MM.1S (cell line): ENCODE measurements around the gene NEURL4.

Source experiments
- DNase-seq: peaks from one replicate; pipeline ENCODE4 v3.0.0-alpha.2; 2015
- H2AFZ ChIP-seq: fragments of 300-600 bp; sonication (generic); 2 replicates; pipeline ENCODE4 v1.6.0; 2016; ENCODE audit warnings: antibody characterized with exemption, low read length
- H3F3A ChIP-seq: fragments of 300-600 bp; sonication (generic); 2 replicates; pipeline ENCODE4 v1.6.1; 2016; ENCODE audit warnings: mild to moderate bottlenecking, antibody characterized with exemption, low read length, moderate library complexity, mixed read lengths; ENCODE audit not compliant: insufficient read depth
- H3K27ac ChIP-seq: fragments of 300-600 bp; sonication (generic); 2 replicates; pipeline ENCODE4 v1.5.1; 2016; ENCODE audit warnings: mild to moderate bottlenecking, low read length
- H3K27me3 ChIP-seq: fragments of 300-600 bp; sonication (generic); replicated peaks from 2 replicates; pipeline ENCODE4 v1.6.0; 2016; ENCODE audit warnings: low read length; ENCODE audit not compliant: insufficient read depth
- H3K36me3 ChIP-seq: fragments of 300-600 bp; sonication (generic); replicated peaks from 2 replicates; pipeline ENCODE4 v1.6.1; 2016; ENCODE audit warnings: mild to moderate bottlenecking, low read length, mixed read lengths; ENCODE audit not compliant: insufficient read depth
- H3K4me1 ChIP-seq: fragments of 300-600 bp; sonication (generic); 2 replicates; pipeline ENCODE4 v1.6.1; 2016; ENCODE audit warnings: low read length, mixed read lengths
- H3K4me2 ChIP-seq: fragments of 300-600 bp; sonication (generic); 2 replicates; pipeline ENCODE4 v1.6.0; 2016; ENCODE audit warnings: low read depth, low read length
- H3K4me3 ChIP-seq: fragments of 300-600 bp; sonication (generic); 2 replicates; pipeline ENCODE4 v1.5.1; 2016; ENCODE audit warnings: low read length, mixed read lengths
- H3K79me2 ChIP-seq: fragments of 300-600 bp; sonication (generic); 2 replicates; pipeline ENCODE4 v1.6.1; 2016; ENCODE audit warnings: mixed run types, low read length, mixed read lengths
- H3K9ac ChIP-seq: fragments of 300-600 bp; sonication (generic); 2 replicates; pipeline ENCODE4 v1.6.1; 2016; ENCODE audit warnings: low read length, mixed read lengths
- H3K9me2 ChIP-seq: fragments of 300-600 bp; sonication (generic); replicated peaks from 2 replicates; pipeline ENCODE4 v1.6.1; 2016; ENCODE audit warnings: mild to moderate bottlenecking, low read length, mixed read lengths; ENCODE audit not compliant: insufficient read depth
- H3K9me3 ChIP-seq: fragments of 300-600 bp; sonication (generic); replicated peaks from 2 replicates; pipeline ENCODE4 v1.6.1; 2016; ENCODE audit warnings: mild to moderate bottlenecking, low read length, mixed read lengths; ENCODE audit not compliant: insufficient read depth
- H4K20me1 ChIP-seq: fragments of 300-600 bp; sonication (generic); 2 replicates; pipeline ENCODE4 v1.6.1; 2016; ENCODE audit warnings: mild to moderate bottlenecking, low read length, moderate library complexity, mixed read lengths; ENCODE audit not compliant: insufficient read depth
- EZH2 ChIP-seq: fragments of 300-600 bp; sonication (generic); optimal IDR thresholded peaks from 2 replicates; pipeline ENCODE3; 2017; ENCODE audit warnings: low read depth, mild to moderate bottlenecking, antibody characterized with exemption, low read length, mixed read lengths
- EZH2phosphoT487 ChIP-seq: fragments of 300-600 bp; sonication (generic); IDR thresholded peaks from 2 replicates; pipeline ENCODE4 v1.6.1; 2018; ENCODE audit warnings: antibody characterized with exemption, low read length
- TF ChIP-seq, protein P1 (sequence below): fragments of 300-600 bp; sonication (generic); IDR thresholded peaks from 2 replicates; pipeline ENCODE4 v1.5.1; 2016; ENCODE audit warnings: antibody characterized with exemption, low read length, mixed read lengths

The NEURL4 gene

DNA sequence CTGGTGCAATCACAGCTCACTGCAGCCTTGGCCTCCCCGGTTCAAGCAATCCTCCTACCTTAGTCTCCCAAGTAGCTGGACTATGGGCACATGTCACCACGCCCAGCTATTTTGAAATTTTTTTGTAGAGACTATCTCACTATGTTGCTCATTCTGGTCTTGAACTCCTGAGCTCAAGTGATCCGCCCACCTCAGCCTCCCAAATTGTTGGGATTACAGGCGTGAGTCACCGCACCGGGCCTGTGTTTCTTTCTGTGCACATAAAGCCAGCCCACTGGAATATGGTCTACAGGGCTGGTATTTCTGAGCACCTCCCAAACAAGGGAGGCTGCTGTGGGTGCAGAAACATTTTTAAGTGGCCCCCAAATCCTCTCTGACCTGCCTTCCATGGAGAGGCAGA, 34.2 kb upstream of the NEURL4 start:
- Histone ChIP-seq H3F3A (no peaks in the 10 kb centered on the region), H3K4me1 (no peaks in the 10 kb centered on the region), H3K9me3 (no peaks in the 10 kb centered on the region), H4K20me1 (no peaks in the 10 kb centered on the region), H3K9ac (no peak overlapping the region), H3K27me3 (peaks cover 22% of the 10 kb centered on the region), H3K9me2 (no peaks in the 10 kb centered on the region), H3K4me3 (no peak overlapping the region), H3K79me2 (no peaks in the 10 kb centered on the region), H3K27ac (no peak overlapping the region), H3K4me2 (no peak overlapping the region), H3K36me3 (no peaks in the 10 kb centered on the region), H2AFZ (no peak overlapping the region)
- no peak for TF ChIP-seq EZH2
- no peak for DNase-seq

DNA sequence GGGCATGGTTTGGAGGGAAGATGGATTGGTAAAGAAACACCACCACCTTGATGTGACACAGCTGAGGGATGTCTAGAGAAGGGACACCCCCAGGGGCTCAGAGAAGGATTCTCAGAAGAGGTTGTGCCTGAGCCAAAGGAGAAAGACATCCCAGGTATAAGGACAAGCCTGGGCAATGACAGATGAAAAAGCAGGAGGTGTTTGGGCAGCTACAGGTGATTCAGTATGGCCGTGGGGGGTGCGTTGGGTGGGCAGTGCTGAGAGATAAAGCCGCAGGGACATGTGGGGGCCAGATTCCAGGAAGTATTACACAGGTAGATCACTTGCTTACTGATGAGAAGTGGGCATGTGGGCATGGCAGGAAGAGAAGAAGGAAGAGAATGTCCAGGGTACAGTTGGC, 32.8 kb upstream of the NEURL4 start:
- Histone ChIP-seq H3K27me3 (peaks cover 16% of the 10 kb centered on the region; the same call in 1 of the 2 replicates), H2AFZ (no peak overlapping the region), H3K27ac (no peak overlapping the region), H3K79me2 (no peaks in the 10 kb centered on the region), H3K9me2 (no peaks in the 10 kb centered on the region), H3K9ac (no peak overlapping the region), H3K9me3 (no peaks in the 10 kb centered on the region), H3K4me3 (no peak overlapping the region), H3K4me2 (no peak overlapping the region), H3K4me1 (no peaks in the 10 kb centered on the region), H3F3A (no peaks in the 10 kb centered on the region), H3K36me3 (no peaks in the 10 kb centered on the region), H4K20me1 (no peaks in the 10 kb centered on the region)
- TF ChIP-seq, protein P1, sequence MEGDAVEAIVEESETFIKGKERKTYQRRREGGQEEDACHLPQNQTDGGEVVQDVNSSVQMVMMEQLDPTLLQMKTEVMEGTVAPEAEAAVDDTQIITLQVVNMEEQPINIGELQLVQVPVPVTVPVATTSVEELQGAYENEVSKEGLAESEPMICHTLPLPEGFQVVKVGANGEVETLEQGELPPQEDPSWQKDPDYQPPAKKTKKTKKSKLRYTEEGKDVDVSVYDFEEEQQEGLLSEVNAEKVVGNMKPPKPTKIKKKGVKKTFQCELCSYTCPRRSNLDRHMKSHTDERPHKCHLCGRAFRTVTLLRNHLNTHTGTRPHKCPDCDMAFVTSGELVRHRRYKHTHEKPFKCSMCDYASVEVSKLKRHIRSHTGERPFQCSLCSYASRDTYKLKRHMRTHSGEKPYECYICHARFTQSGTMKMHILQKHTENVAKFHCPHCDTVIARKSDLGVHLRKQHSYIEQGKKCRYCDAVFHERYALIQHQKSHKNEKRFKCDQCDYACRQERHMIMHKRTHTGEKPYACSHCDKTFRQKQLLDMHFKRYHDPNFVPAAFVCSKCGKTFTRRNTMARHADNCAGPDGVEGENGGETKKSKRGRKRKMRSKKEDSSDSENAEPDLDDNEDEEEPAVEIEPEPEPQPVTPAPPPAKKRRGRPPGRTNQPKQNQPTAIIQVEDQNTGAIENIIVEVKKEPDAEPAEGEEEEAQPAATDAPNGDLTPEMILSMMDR: no peak
- TF ChIP-seq EZH2phosphoT487: no peak
- no peak for TF ChIP-seq EZH2
- DNase-seq: no peak

DNA sequence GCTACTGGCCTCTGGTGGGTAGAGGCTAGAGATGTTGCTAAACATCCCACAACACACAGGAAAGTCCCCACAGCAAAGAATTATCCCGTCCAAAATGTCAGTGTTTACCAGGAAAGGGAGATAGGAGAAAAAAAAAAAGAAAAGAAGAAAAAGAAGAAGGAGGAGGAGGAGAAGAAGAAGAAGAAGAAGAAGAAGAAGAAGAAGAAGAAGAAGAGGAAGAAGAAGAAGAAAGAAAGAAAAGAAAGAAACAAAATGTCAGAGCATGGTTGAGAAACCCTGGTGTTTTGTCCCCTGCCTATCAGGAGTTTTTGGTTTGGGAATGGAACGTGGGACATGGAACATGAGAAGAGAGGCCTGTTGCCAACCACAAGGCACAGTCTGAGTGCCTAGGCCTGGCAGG, 28.2 kb upstream of the NEURL4 start:
- Histone ChIP-seq H3K4me3 (no peak overlapping the region), H2AFZ (no peak overlapping the region), H3K36me3 (no peaks in the 10 kb centered on the region), H3K4me1 (no peaks in the 10 kb centered on the region), H3K4me2 (no peak overlapping the region), H4K20me1 (no peaks in the 10 kb centered on the region), H3K27me3 (peaks cover 14% of the 10 kb centered on the region; the same call in 1 of the 2 replicates), H3F3A (no peaks in the 10 kb centered on the region), H3K9ac (no peak overlapping the region), H3K9me3 (no peaks in the 10 kb centered on the region), H3K27ac (no peak overlapping the region), H3K79me2 (no peaks in the 10 kb centered on the region), H3K9me2 (no peaks in the 10 kb centered on the region)
- no peak for DNase-seq
- no peak for TF ChIP-seq EZH2
- TF ChIP-seq, protein P1: no peak
- TF ChIP-seq EZH2phosphoT487: no peak

DNA sequence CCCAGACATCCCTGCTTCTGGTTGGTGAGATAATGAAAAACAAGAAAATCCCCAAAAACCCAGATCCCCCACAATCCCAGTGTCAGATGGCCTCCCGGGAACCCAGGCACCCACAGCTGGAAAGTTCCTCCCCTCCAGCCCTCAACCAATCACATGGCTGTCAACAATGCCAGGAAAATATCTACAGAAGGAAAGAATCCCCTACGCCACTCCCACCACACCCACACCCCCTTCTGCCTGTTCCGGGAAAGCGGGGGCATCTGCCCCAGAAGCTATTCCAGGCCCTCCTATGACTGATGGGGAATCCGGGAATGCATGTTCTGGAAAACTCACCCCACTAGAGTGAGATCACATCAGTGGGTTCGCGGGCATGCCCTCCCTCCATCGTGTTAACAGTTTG, 27.6 kb upstream of the NEURL4 start:
- no peak overlapping the region for H3K4me3 ChIP-seq

More for the DNA sequence above, 27.6 kb upstream of the NEURL4 start:
- no peaks in the 10 kb centered on the region for H3K4me1 ChIP-seq
- no peaks in the 10 kb centered on the region for H4K20me1 ChIP-seq
- H3K36me3 ChIP-seq: no peaks in the 10 kb centered on the region
- H3K4me2 ChIP-seq: no peak overlapping the region
- TF ChIP-seq EZH2 (no peak), EZH2phosphoT487 (no peak)
- TF ChIP-seq, protein P1: no peak
- no peaks in the 10 kb centered on the region for H3K9me2 ChIP-seq
- peaks cover 8% of the 10 kb centered on the region; the same call in 1 of the 2 replicates for H3K27me3 ChIP-seq
- H3K9ac ChIP-seq: no peak overlapping the region
- no peak for DNase-seq
- H3K9me3 ChIP-seq: no peaks in the 10 kb centered on the region
- no peaks in the 10 kb centered on the region for H3K79me2 ChIP-seq
- no peak overlapping the region for H3K27ac ChIP-seq
- H2AFZ ChIP-seq: no peak overlapping the region
- H3F3A ChIP-seq: no peaks in the 10 kb centered on the region
